GM18873 (cell line): ENCODE results near the gene RAD9A.

ENCODE experiments used
- ATAC-seq: cut with Tn5 transposase; IDR thresholded peaks from one replicate; pipeline ENCODE4 v1.9.1; 2021; ENCODE audit warnings: mild to moderate bottlenecking, moderate library complexity, moderate number of reproducible peaks; ENCODE audit not compliant: unreplicated experiment, low FRiP score

Gene RAD9A

DNA sequence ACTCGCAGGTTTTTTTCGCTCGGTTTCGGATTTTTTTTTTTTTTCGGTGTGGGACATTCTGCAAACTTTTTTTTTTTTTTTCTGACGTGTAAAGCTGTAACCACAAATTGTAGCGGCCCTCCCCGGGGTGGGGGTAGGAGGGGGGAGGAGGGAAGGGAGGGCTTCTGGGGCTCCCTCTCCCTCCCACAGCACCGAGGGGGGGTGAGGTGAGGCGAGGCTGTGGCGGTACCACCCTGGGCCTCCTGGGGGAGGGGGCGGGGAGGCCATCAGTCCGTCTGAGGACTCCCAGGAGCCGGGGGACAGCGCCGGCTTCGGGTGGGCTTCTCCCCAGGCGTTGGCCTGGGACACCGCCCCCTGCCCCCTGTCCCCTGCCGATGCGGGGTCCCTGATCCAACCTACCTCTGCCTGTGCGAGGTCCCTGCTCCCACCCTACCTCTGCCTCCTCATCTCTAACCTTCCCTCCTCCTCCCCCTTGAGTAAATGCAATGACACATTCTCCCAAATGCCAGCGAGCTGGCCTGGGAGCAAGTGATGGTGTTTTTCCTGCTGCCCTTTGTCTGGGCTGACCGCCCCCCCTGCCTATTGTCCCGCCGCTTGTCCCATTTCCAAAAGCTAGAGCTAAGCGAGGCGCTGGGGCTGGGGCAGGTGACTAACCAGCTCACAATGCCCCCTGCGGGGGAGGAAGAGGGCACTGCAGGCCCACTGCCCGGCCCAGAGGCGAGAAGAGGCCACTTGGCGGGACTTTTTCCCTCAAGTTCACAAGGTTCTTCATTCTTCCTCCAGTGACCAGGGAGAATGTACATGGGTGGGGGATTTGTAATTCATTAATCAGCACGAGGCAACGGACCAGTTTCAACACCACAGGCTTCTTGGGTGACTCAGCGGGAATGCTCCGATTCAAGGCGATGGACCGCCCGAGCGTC lies 17.9 kb upstream of the RAD9A start:
- no peak for ATAC-seq

DNA sequence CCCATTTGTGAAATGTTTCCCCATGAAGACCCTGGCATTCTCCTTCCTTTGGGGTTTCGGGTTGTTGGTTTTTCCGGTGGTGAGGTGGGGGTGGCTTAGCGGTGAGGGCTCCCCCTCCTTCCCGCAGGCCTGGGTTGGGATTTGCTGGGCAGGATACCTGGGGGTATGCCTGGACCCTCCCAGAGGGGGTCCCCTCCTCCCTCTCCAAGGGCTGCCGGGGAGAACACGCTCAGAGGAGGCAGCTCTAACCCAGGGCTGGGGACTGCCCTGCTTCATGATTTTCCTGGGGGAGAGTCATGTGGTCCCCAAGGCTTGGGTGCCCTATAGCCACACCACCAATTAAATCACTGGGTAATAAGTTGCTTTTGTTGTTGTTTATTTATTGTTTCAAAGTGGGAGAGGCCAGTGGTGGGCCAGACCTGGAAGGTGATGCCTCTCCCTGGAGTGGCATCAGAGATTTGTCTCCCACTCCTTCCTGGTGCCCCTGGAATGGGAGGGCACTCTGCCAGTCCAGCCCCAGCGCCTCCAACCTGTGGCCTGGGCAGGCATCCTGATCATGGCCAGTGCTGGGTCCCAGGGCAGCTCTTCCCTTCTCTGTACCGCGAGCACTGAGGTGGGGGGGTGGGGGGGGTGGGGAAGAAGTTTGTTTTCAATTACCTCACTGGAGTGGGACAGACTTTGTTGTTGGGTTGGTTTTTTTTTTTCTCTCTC lies 17.1 kb upstream of the RAD9A start:
- no peak for ATAC-seq

DNA sequence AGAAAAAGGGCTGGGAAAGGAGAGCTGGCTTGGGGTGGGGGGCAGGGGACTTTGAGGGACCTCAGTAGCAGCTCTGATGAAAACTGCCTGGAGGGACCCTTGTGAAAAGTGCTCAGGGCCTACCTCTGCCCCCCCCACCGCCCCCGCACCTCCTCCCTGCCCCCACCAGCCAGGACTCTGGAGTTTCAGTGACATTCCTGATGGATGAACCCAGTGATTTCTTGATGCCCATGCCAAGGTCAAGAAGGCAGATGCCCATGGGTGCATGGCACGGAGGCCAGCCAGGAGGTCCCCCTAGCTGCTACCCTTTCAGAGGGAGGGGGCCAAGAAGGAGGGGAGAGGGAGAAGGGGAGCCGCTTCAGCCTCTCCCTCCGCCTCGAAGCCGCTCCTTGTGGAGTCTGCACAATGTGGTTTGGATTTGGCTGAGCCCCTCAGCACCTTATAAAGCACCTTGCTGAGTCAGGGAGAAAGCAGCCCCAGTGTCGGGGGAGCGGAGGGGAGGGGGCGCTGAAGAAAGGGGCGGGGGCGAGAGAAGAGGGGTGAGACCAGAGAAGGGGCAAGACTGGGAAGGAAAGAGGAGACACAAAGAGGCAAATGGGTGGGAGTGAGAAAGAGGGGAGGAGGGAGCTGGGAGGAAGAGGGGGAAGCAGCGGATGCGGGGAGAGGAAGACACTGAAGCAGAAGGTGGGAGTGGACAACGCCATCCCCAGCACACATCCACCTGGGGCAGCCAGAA lies 16.3 kb upstream of the RAD9A start:
- no peak for ATAC-seq

DNA sequence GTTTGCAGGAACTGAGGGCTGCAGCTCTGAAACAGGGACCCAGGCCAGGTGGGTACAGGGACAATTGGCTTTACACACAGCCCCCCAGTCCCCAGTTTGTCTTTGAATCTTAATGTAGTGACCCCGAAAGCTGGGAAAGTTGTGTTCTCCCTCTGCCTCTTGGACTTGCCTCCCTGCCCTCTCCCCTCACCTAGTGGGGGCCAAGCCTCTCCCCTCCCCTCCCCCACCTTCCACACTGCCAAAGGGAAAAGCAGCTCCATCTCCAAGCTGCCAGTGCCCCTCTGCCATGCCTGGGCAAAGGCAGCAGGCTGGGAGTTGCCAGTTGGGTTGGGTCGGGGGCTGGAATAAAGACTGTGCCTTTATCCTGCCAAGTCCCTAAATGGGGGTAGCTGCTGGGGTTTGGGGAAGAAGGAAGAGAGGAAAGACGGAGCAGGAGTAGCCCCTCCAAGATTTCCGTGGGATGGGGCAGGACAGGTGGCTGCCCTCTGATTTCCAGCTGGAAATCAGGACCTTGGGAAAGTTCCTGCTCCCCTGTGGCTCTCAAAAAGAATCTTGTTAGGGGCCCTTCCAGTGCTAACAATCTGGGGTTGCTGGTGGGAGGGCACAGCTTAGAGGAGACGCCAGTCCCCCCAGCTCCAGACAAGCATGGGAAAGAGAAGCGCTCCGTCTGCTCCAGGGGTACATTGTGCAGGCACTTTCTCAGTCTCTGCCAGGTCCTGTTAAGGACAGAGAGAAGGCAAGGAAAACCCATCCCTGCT lies 15.5 kb upstream of the RAD9A start:
- ATAC-seq, result no peak

DNA sequence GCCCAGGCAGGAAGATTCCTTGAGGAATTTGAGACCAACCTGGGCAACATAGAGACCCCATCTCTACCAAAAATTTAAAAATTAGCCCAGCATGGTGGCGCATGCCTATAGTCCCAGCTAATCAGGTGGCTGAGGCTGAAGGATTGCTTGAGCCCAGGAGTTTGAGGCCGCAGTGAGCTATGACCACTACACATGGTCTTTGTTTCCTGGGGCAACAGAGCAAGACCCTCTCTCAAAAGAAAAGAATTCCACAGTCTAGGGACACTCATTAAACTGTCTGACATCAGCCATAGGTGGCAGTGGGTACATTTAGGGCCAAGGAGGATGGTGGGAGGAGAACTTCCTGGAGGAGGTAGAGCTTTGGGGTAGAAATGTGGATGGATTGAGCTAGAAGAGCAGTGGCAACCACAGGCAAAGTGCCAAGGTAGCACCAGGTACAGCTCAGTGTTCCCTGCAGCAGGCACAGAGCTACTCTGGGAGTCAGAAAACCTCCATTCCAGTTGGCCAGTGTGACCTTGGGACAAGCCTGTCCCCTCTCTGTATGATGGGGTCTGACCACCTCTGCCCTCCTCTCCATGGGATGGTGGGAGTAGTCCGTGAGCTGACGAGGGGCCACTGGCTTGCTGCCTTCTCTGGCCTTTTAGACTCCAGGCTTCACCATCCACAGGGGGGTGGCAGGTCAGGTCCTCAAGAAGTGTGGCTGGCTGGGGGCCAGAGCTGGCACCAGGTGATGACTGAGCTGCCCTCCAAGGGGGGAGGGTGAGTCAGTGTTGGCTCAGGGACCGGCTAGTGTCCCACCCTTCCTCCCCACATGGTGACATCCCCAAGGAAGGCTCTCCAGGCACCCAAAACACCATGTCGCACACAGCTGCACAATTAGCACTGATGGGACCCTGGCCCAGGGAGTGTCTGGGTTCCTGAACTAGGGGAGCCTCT lies 14.6 kb upstream of the RAD9A start:
- no peak for ATAC-seq

DNA sequence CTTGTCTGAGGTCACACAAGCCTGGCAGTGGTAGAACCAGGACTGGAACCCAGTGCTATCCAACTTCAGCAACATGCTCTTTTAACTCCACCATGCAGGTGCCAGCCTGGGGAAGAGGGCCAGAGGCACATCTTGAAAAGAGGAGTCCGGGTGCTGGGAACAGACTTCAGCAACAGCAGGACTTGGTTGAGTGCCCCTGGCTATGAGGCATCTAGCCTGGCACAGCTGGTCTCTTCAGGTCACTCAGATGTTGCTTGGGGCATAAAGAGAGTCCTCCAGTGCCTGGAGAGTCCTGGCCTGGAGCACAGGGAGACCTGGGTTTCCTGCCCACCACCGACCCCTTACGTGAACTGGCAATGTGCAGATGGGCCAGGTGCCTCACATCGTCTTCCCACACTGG lies 13.2 kb upstream of the RAD9A start:
- ATAC-seq, result no peak

DNA sequence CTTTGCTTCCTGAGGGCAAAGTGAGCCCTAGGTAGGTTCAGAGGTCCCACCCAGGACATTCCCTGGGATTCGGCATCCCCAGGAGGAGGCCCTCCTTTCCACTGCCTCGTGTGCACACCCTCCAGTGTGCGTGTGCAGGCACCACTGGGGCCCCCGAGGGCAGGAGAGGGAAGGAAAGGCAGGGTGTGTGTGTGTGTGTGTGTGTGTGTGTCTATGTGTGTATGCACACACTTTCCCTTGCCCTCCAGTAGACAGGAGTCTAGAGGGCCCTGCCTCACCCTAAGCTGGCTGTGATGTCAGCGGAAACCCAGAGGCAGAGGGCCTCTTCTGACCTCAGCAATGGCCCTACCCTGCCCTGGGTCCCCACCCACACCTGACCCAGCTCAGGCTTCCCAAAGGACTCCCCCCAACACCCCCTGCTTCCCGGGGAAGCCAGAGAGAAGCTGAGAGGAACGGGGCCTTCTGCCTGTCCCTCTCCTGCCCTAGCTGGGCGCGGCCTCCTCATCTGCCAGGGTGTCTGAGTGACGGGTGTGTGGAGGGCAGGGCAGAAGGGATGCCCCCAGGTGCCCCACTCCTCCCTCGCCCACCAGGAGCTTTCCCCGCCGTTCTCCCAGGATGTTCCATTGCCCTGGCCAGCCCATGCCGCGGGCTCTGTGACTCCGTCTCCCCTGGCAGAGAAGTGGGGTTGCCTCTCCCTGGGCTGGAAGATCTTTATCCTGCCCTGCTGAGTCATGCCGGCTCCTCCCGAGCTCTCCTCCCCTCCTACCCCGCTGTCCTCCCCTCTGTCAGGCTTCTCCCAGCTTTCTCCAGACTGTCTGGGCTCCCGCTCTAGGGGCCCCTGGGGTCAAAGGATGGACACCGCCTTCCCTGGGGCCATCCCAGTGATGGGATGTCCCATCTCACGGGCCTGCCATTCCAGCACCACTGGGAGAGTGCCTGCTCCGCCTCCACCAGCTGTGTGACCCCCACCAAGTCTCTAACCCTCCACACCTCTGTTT lies 12.4 kb upstream of the RAD9A start:
- no peak for ATAC-seq

DNA sequence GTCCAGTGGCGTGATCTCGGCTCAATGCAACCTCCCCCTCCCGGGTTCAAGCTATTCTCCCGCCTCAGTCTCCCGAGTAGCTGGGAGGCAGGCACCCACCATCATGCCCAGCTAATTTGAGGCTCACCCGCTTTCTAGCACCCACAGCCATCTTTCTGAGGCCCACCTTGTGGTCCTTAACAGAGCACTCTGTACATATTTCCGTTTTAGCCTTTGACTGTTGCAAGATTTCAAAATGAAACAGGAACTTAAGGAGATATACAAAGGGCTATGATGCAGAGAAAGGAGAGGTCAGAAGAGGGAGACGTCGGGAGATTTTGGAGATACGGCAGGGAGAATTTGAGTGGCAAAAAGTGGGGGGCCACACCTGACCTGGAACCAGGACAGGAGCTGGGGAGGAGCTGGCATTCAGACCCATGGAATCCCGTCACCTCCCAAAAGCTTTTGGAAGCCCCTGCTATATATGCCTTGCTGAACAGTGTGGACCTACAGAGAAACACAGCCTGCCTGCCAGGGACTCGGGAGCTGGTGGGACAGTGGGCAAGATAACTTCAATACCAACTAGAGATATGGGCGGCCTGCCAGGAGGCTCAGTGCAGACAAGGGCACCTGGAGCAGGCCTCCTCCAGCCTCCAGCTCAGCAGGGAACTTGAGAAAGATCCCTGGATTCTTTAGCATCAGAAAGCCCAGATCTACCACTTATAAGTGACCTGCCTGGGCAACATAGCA lies 10.4 kb upstream of the RAD9A start:
- ATAC-seq, result no peak

DNA sequence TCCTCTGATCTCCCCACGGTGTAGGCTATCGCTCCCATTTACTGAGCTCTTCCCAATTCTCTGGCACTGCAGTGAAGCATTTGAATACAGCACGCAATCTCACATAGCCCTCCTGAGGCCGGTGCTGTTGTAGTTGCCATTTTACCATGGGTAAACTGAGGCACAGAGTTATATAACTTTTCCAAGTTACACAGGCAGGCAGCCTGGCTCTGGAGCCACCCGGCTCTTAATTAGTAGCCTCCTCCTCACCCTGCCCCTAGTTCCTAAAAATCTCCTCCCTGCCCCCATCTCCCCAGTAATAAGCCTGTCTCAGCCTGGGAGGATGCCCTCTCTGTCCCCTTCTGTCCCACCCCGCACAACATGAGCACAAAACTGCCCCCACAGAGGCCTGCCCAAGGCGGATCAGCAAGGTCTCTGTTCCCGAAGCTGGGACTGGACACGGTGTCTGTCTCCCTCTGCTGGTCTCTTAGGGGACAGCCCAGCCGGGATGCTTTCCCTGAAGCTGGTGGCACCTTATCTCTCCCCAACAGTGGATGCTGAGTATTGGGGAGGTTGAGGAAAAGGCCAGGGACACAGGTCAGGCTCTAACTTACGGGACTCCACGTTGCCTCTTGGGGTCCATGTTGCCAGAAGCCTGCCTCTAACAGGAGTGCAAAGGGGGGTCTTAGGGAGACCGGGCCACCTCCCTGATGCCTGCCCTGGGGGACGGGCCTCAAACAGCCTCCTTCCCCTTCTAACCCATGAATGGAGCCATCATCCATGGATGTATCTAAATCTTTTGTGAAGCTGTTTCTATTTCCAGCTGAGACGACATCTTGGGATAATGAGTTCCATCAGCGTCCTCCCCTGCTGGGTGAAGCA lies 9.3 kb upstream of the RAD9A start:
- ATAC-seq, result no peak

DNA sequence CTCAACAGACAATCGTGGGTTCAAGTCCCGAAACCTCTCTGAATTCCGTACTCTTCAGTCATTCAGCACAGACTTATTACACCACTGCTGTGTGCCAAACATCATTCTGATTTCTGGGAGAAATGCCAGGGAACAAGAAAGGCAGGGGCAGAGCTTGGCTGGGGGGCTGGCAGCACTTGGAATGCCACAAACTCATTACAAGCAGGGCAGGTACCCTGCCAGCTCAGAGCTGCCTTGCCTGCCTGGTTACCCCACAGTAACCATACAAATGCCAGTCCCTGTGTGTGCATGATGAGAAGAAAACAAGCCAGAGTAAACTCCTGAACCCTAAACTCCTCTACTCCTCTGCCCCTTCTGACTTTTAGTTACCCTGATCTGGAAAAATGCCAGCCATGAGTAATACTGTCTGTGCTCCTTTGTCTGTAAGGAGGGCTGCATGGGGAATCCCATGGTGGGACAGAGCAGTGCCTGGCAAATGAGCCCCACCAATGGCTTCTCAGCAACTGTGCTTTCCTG lies 6.9 kb upstream of the RAD9A start:
- ATAC-seq, result no peak

DNA sequence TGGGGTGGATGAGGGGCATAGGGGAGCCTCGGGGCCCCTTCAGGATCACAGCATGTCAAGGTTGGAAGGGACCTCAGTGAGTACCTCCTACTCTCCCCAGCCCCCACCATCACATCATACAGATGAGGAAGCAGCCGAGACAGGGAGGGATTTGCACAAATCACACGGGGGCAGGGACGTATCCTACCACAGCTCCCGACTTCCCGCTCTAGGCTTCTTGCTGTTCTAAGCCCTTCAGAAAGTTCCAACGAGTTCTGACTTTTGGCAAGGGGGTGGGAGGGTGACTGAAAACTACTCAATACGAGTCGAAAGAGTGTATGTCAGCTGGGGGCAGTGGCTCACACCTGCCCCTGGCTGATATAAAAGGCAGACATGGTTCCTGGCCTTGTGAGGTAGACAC lies 4.7 kb upstream of the RAD9A start:
- ATAC-seq, result no peak

DNA sequence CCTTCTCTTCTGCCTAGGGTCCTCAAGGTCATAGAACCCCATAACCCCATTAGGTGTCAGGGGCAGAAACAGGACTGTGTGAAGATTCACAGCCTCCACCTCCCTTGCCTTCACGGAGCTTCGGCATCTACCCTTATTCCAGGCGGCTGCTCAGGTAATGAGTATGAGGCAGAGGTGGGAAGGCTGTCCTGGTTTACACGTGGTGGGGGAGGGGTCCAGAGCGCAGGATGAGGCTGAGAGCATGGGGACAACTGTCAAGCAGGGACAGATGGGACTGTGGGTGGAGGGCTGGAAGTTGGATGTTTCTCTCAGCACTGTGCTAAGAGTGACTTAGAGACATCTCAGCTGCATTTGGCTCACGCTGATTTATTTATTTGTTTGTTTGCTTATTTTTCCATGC lies 4.3 kb upstream of the RAD9A start:
- ATAC-seq, result no peak

DNA sequence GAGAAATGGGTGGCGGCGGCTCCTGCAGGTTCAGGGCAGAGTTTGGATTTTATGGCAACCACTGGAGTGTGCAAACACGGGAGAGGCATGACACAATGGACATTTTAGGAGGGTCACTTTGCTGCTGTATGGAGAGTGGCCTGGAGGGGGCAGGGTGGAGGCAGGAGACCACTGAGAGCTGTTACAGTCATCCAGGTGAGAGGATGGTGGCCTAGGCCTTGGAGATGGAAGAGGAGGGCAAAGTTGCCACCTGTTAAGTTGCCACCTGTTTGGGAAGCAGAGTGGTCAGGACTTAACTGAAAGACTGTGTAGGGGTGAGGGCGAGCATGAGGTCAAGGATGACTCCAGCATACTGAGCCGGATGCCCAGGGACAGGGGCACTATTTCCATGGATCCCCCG lies 2.3 kb upstream of the RAD9A start:
- no peak for ATAC-seq

DNA sequence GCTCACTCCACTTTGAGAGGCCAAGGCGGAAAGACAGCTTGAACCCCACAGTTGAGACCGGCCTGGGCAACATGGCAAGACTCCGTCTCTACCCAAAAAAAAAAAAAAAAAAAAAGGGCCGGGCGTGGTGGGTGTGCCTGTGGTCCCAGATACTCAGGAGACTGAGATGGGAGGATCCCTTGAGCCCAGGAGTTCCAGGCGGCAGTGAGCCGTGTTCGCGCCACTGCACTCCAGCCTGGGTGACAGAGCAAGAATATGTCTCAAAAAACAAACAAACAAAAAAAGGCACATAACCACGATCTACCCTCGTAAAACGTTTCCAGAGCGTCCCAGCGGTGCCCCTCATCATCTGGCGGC lies 861 bp upstream of the RAD9A start:
- no peak for ATAC-seq

DNA sequence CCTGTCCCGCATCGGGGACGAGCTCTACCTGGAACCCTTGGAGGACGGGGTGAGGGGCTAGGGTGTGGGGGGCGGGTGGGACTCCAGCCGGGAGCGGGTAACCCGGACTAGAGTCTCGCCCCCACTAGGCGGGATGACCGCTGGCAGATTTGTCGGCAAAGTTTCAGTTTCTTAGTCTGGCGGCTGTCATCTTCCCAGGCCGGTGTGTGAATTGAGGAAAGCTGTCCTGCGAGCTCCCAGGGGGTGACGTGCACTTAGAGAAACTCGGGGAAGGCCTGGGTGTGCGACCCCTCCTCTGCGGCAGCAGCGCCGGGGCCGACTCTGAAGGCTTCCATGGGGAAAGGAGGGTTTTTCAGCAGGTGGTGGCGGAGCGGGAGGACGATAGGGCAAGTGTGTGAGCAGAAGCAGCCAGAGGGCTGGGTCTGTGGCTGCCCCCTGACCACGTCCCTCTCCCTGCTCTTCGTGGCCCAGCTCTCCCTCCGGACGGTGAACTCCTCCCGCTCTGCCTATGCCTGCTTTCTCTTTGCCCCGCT lies 463 bp downstream of the RAD9A start:
- ATAC-seq, result no peak

DNA sequence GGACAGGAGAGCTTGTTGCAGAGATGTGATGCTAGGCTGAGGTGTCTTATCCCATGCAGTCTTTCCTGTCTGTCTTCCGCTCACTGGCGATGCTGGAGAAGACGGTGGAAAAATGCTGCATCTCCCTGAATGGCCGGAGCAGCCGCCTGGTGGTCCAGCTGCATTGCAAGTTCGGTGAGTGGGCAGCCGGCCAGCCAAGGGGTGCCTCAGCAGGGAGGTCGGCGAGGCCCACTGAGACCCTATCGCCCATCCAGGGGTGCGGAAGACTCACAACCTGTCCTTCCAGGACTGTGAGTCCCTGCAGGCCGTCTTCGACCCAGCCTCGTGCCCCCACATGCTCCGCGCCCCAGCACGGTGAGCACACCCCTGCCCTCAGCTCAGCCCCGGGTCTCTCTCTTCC lies 1.7 kb downstream of the RAD9A start:
- ATAC-seq, result no peak
